HCT116 (cell line): Measurements from ENCODE around the gene TIGD4.

Experiments
- CEBPB ChIP-seq: IDR thresholded peaks from 2 replicates; pipeline ENCODE4 v1.6.1; 2012; ENCODE audit warnings: low read depth
- EGR1 ChIP-seq: IDR thresholded peaks from 2 replicates; pipeline ENCODE4 v1.6.1; 2012; ENCODE audit warnings: low read depth
- EZH2 ChIP-seq: fragments of 200-600 bp; sonication (generic); IDR thresholded peaks from 2 replicates; pipeline ENCODE4 v1.6.1; 2017; ENCODE audit warnings: antibody characterized with exemption, mixed run types
- JUND ChIP-seq: IDR thresholded peaks from 2 replicates; pipeline ENCODE4 v1.6.1; 2012
- POLR2A ChIP-seq: IDR thresholded peaks from 2 replicates; pipeline ENCODE4 v1.7.0; 2011; ENCODE audit warnings: borderline replicate concordance; ENCODE audit not compliant: insufficient read depth, insufficient read length; ENCODE audit errors: extremely low read depth
- RAD21 ChIP-seq: IDR thresholded peaks from 2 replicates; pipeline ENCODE4 v1.6.1; 2012; ENCODE audit warnings: low read depth, mild to moderate bottlenecking
- SIN3A ChIP-seq: IDR thresholded peaks from 2 replicates; pipeline ENCODE4 v1.6.1; 2012; ENCODE audit warnings: low read depth
- TCF7L2 ChIP-seq: IDR thresholded peaks from 2 replicates; pipeline ENCODE4 v1.7.0; 2011; ENCODE audit warnings: borderline replicate concordance, inconsistent platforms; ENCODE audit not compliant: insufficient read depth, insufficient read length; ENCODE audit errors: extremely low read depth
- ZFX ChIP-seq: fragments of 450-650 bp; IDR thresholded peaks from 2 replicates; pipeline ENCODE4 v1.6.1; 2017
- TF ChIP-seq, protein P1 (sequence below): IDR thresholded peaks from 2 replicates; pipeline ENCODE4 v1.6.1; 2012
- TF ChIP-seq, protein P2 (sequence below), 3 experiments: fragments of 200-600 bp in 1 of 3; sonication (generic) in 1 of 3; IDR thresholded peaks in 2 of 3; conservative IDR thresholded peaks in 1 of 3; 2 replicates each; pipeline ENCODE4 v1.5.1; 2012 to 2017; ENCODE audit warnings: low read depth in 2 of 3, low read length in 2 of 3, antibody characterized with exemption in 1 of 3, borderline replicate concordance in 1 of 3, control low read depth in 1 of 3, mild to moderate bottlenecking in 1 of 3, mixed read lengths in 1 of 3, mixed run types in 1 of 3, moderate library complexity in 1 of 3; ENCODE audit not compliant: insufficient read depth in 1 of 3
- TF ChIP-seq, protein P3 (sequence below): IDR thresholded peaks from 2 replicates; pipeline ENCODE4 v1.6.1; 2012; ENCODE audit warnings: low read depth

DNA sequence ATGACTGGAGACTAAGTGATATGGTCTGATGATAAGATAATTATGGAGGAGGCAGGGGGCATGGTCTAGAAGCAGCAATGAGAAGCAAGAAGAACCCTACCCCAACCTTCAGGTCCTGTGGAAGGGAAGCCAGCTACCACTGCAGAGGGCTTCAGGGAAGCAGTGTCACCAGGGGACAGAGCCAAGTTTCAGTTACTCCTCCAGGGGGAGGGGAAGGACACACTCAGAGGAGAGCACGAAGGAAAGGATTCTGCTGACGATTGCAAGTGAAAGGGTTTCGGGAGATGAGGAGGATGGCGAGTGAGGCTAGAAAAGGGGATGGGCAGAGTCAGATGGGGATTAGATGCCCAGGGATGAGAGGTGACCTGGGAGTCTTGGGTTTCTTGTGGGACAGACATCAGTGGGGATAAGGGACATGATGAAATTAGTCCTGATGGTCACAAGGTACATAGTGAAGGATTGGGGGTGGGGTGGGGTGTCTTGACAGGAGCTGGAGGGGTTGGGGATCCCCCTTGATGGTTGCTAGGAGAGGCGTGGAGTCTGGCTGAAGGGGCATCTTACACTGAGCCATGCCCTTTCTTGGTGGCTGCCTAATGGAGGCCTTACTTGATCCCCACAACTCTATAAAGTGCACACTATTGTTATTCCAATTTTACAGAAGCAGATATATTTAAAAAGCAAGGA, 45.4 kb downstream of the TIGD4 start:
- TF ChIP-seq EZH2: no peak
- TF ChIP-seq, protein P1, sequence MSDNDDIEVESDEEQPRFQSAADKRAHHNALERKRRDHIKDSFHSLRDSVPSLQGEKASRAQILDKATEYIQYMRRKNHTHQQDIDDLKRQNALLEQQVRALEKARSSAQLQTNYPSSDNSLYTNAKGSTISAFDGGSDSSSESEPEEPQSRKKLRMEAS: no peak
- TF ChIP-seq, protein P2, sequence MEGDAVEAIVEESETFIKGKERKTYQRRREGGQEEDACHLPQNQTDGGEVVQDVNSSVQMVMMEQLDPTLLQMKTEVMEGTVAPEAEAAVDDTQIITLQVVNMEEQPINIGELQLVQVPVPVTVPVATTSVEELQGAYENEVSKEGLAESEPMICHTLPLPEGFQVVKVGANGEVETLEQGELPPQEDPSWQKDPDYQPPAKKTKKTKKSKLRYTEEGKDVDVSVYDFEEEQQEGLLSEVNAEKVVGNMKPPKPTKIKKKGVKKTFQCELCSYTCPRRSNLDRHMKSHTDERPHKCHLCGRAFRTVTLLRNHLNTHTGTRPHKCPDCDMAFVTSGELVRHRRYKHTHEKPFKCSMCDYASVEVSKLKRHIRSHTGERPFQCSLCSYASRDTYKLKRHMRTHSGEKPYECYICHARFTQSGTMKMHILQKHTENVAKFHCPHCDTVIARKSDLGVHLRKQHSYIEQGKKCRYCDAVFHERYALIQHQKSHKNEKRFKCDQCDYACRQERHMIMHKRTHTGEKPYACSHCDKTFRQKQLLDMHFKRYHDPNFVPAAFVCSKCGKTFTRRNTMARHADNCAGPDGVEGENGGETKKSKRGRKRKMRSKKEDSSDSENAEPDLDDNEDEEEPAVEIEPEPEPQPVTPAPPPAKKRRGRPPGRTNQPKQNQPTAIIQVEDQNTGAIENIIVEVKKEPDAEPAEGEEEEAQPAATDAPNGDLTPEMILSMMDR (IDR thresholded peaks at IDR 0.05 in 2 of 3, conservative IDR thresholded peaks at IDR 0.05 in 1 of 3; ENCODE audit: borderline replicate concordance in 1 of 3, insufficient read depth in 1 of 3, low read depth in 2 of 3, low read length in 2 of 3): no peak
- TF ChIP-seq TCF7L2: no peak
- no peak for TF ChIP-seq RAD21
- no peak for TF ChIP-seq ZFX
- no peak for TF ChIP-seq CEBPB
- TF ChIP-seq JUND: no peak
- TF ChIP-seq, protein P3, sequence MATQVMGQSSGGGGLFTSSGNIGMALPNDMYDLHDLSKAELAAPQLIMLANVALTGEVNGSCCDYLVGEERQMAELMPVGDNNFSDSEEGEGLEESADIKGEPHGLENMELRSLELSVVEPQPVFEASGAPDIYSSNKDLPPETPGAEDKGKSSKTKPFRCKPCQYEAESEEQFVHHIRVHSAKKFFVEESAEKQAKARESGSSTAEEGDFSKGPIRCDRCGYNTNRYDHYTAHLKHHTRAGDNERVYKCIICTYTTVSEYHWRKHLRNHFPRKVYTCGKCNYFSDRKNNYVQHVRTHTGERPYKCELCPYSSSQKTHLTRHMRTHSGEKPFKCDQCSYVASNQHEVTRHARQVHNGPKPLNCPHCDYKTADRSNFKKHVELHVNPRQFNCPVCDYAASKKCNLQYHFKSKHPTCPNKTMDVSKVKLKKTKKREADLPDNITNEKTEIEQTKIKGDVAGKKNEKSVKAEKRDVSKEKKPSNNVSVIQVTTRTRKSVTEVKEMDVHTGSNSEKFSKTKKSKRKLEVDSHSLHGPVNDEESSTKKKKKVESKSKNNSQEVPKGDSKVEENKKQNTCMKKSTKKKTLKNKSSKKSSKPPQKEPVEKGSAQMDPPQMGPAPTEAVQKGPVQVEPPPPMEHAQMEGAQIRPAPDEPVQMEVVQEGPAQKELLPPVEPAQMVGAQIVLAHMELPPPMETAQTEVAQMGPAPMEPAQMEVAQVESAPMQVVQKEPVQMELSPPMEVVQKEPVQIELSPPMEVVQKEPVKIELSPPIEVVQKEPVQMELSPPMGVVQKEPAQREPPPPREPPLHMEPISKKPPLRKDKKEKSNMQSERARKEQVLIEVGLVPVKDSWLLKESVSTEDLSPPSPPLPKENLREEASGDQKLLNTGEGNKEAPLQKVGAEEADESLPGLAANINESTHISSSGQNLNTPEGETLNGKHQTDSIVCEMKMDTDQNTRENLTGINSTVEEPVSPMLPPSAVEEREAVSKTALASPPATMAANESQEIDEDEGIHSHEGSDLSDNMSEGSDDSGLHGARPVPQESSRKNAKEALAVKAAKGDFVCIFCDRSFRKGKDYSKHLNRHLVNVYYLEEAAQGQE: no peak
- TF ChIP-seq EGR1: no peak
- TF ChIP-seq SIN3A: no peak
- no peak for TF ChIP-seq POLR2A
